H1 (cell line): ENCODE measurements around the gene MDK.

ENCODE experiments used
- CREB1 ChIP-seq: IDR thresholded peaks from 2 replicates; pipeline ENCODE4 v1.6.1; 2012; ENCODE audit warnings: inconsistent platforms
- FOSL1 ChIP-seq: IDR thresholded peaks from 2 replicates; pipeline ENCODE4 v1.6.1; 2011; ENCODE audit warnings: mild to moderate bottlenecking, low read depth, low read length, moderate library complexity; ENCODE audit not compliant: insufficient read depth
- PHF8 ChIP-seq: fragments of 200-600 bp; sonication (generic); conservative IDR thresholded peaks from 2 replicates; pipeline ENCODE4 v1.7.1; 2012; ENCODE audit warnings: low read depth, mild to moderate bottlenecking, inconsistent platforms, low read length, moderate library complexity
- POLR2A ChIP-seq, 2 experiments: IDR thresholded peaks; 1 replicate in 1 of 2; 2 replicates in 1 of 2; pipeline ENCODE4 v1.6.1; 2011; ENCODE audit warnings: low read depth in 2 of 2, low read length in 2 of 2, mild to moderate bottlenecking in 2 of 2; ENCODE audit errors: control extremely low read depth in 1 of 2
- POLR2AphosphoS5 ChIP-seq: IDR thresholded peaks from 2 replicates; pipeline ENCODE4 v1.6.1; 2011; ENCODE audit warnings: low read depth, low read length
- ZNF274 ChIP-seq: IDR thresholded peaks from 2 replicates; pipeline ENCODE4 v1.7.0; 2012; ENCODE audit warnings: low read length, borderline replicate concordance; ENCODE audit errors: extremely low read depth
- TF ChIP-seq, protein P1 (sequence below), 3 experiments: IDR thresholded peaks; 1 replicate in 2 of 3; 2 replicates in 1 of 3; pipeline versions ENCODE4 v1.5.1 to v1.6.1; 2011; ENCODE audit warnings: low read length in 3 of 3, mild to moderate bottlenecking in 3 of 3, inconsistent platforms in 2 of 3, low read depth in 1 of 3, moderate library complexity in 1 of 3; ENCODE audit not compliant: insufficient read depth in 1 of 3; ENCODE audit errors: control extremely low read depth in 1 of 3

DNA sequence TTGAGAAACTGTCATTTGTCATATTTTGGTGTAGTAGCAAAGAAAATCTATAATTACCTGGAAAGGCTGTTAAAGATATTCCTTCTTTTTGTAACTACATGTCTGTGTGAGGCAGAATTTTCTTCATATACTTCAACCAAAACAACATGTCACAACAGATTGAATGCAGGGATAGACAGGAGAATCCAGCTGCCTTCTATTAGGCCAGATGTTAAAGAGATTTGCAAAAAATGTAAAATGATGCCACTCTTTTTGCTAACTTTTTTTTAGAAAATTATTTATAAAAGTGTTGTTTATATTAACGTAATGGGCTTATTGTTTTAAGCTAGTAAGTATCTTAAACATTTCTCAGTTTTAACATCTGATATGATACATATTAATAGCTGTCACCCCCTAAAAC is 21.5 kb upstream of the MDK start:
- TF ChIP-seq POLR2A (IDR thresholded peaks at IDR 0.05; ENCODE audit: control extremely low read depth in 1 of 2, low read depth in 2 of 2, low read length in 2 of 2): no peak
- TF ChIP-seq POLR2AphosphoS5: no peak
- TF ChIP-seq, protein P1, sequence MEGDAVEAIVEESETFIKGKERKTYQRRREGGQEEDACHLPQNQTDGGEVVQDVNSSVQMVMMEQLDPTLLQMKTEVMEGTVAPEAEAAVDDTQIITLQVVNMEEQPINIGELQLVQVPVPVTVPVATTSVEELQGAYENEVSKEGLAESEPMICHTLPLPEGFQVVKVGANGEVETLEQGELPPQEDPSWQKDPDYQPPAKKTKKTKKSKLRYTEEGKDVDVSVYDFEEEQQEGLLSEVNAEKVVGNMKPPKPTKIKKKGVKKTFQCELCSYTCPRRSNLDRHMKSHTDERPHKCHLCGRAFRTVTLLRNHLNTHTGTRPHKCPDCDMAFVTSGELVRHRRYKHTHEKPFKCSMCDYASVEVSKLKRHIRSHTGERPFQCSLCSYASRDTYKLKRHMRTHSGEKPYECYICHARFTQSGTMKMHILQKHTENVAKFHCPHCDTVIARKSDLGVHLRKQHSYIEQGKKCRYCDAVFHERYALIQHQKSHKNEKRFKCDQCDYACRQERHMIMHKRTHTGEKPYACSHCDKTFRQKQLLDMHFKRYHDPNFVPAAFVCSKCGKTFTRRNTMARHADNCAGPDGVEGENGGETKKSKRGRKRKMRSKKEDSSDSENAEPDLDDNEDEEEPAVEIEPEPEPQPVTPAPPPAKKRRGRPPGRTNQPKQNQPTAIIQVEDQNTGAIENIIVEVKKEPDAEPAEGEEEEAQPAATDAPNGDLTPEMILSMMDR (IDR thresholded peaks at IDR 0.05; ENCODE audit: control extremely low read depth in 1 of 3, insufficient read depth in 1 of 3, low read depth in 1 of 3, low read length in 3 of 3): no peak
- TF ChIP-seq PHF8: no peak
- no peak for TF ChIP-seq FOSL1
- no peak for TF ChIP-seq ZNF274
- TF ChIP-seq CREB1: no peak
